ENCODE data around the gene TMEM80. TPM values are rescaled to one million over a fixed set of nuclear protein-coding genes. Genes with fewer than 3 reads are reported as not detected.

The TMEM80 gene
- total RNA-seq, 4 donors from 2014 or later: 10.7 to 58.9 (median 44.5) TPM

GRCh38 chr11:698493-699115 lies 3.0 kb downstream of the TMEM80 start:
- Histone ChIP-seq H3K9me3 (no peaks in the 10 kb centered on the region), H3K4me1 (peaks cover 3 to 41% (median 26%) of the 10 kb centered on the region in 4 donors), H3K27ac (peak overlapping the region in 2 of 4 donors; percentile 98 to 100), H3K27me3 (no peaks in the 10 kb centered on the region), H3K36me3 (peaks cover 0 to 24% (median 0%) of the 10 kb centered on the region in 3 donors), H3K4me3 (no peak overlapping the region)
- no peak for TF ChIP-seq CTCF (IDR thresholded peaks at IDR 0.05)
- no peak for TF ChIP-seq POLR2A (IDR thresholded peaks at IDR 0.05)
- no peak for DNase-seq

GRCh38 chr11:699116-699508 lies 3.5 kb downstream of the TMEM80 start:
- H3K27me3 ChIP-seq: no peaks in the 10 kb centered on the region
- peaks cover 0 to 24% (median 0%) of the 10 kb centered on the region in 3 donors for H3K36me3 ChIP-seq
- DNase-seq: no peak
- H3K4me3 ChIP-seq: no peak overlapping the region
- no peaks in the 10 kb centered on the region for H3K9me3 ChIP-seq
- H3K27ac ChIP-seq: no peak overlapping the region
- peaks cover 1 to 41% (median 21%) of the 10 kb centered on the region in 4 donors for H3K4me1 ChIP-seq
- no peak for TF ChIP-seq CTCF (IDR thresholded peaks at IDR 0.05)
- no peak for TF ChIP-seq POLR2A (IDR thresholded peaks at IDR 0.05)

GRCh38 chr11:699753-700152 lies 4.1 kb downstream of the TMEM80 start:
- TF ChIP-seq CTCF (IDR thresholded peaks at IDR 0.05) (no peak), POLR2A (IDR thresholded peaks at IDR 0.05) (no peak)
- Histone ChIP-seq H3K36me3 (peaks cover 0 to 24% (median 0%) of the 10 kb centered on the region in 3 donors), H3K4me3 (no peak overlapping the region), H3K9me3 (no peaks in the 10 kb centered on the region), H3K27me3 (no peaks in the 10 kb centered on the region), H3K4me1 (peaks cover 0 to 42% (median 16%) of the 10 kb centered on the region in 4 donors), H3K27ac (no peak overlapping the region)
- no peak for DNase-seq

GRCh38 chr11:701741-702461 lies 6.3 kb downstream of the TMEM80 start:
- Histone ChIP-seq H3K4me1 (peaks cover 0 to 57% (median 18%) of the 10 kb centered on the region in 4 donors), H3K27ac (peak overlapping the region in 1 of 4 donors; percentile 98), H3K36me3 (peaks cover 0 to 24% (median 0%) of the 10 kb centered on the region in 3 donors), H3K4me3 (no peak overlapping the region), H3K9me3 (no peaks in the 10 kb centered on the region), H3K27me3 (no peaks in the 10 kb centered on the region)
- TF ChIP-seq CTCF (IDR thresholded peaks at IDR 0.05) (no peak), POLR2A (IDR thresholded peaks at IDR 0.05) (no peak)
- DNase-seq: no peak

GRCh38 chr11:702462-703461 lies 7.1 kb downstream of the TMEM80 start:
- H3K4me1 ChIP-seq: peaks cover 0 to 57% (median 17%) of the 10 kb centered on the region in 4 donors
- DNase-seq: peak in 2 of 3 donors; percentile 74 to 77
- H3K4me3 ChIP-seq: no peak overlapping the region
- H3K27me3 ChIP-seq: no peaks in the 10 kb centered on the region
- TF ChIP-seq CTCF (IDR thresholded peaks at IDR 0.05): no peak
- TF ChIP-seq POLR2A (IDR thresholded peaks at IDR 0.05): no peak
- H3K9me3 ChIP-seq: no peaks in the 10 kb centered on the region
- H3K27ac ChIP-seq: peak overlapping the region; percentile 10 to 98 (median 74)
- H3K36me3 ChIP-seq: peaks cover 0 to 24% (median 0%) of the 10 kb centered on the region in 3 donors

Data from Peyer's patch (tissue), 4 donors.